Heart left ventricle (tissue), 16 donors: Measurements from ENCODE around the gene SLC25A13. TPM values are rescaled to one million over a fixed set of nuclear protein-coding genes. Genes with fewer than 3 reads are reported as not detected.

ENCODE experiments used
- ATAC-seq, 4 donors: fragments of 200-7000 bp; cut with Tn5 transposase; one replicate each; pipeline ENCODE4 v1.9.1; 2020 to 2022; ENCODE audit warnings: moderate library complexity in 4 of 4, mild to moderate bottlenecking in 3 of 4, moderate number of reproducible peaks in 1 of 4
- DNase-seq, 5 donors: peaks; one replicate each; pipeline ENCODE4 v3.0.0-alpha.2; 2020
- H3K27ac ChIP-seq, 12 donors: fragments of 200-600 bp; sonication (generic) in 4 of 12; one replicate each; pipeline versions ENCODE4 v1.5.0 to v1.8.0; 2016 to 2022; ENCODE audit warnings: mild to moderate bottlenecking in 2 of 12
- H3K27me3 ChIP-seq, 9 donors: fragments of 200-600 bp; sonication (generic) in 2 of 9; one replicate each; pipeline versions ENCODE4 v1.5.1 to v1.8.0; 2016 to 2022; ENCODE audit warnings: mild to moderate bottlenecking in 3 of 9
- H3K36me3 ChIP-seq, 9 donors: fragments of 200-600 bp; sonication (generic) in 2 of 9; one replicate each; pipeline versions ENCODE4 v1.5.0 to v1.8.0; 2018 to 2022; ENCODE audit warnings: mild to moderate bottlenecking in 2 of 9
- H3K4me1 ChIP-seq, 12 donors: fragments of 200-600 bp; sonication (generic) in 4 of 12; one replicate each; pipeline versions ENCODE4 v1.5.0 to v1.8.0; 2016 to 2022; ENCODE audit warnings: mild to moderate bottlenecking in 3 of 12
- H3K4me3 ChIP-seq, 12 donors: fragments of 200-600 bp; sonication (generic) in 4 of 12; one replicate each; pipeline versions ENCODE4 v1.5.0 to v1.8.0; 2017 to 2022; ENCODE audit warnings: mild to moderate bottlenecking in 9 of 12, moderate library complexity in 4 of 12
- H3K9me3 ChIP-seq, 12 donors: fragments of 200-600 bp; sonication (generic) in 4 of 12; one replicate each; pipeline versions ENCODE4 v1.5.0 to v1.8.0; 2016 to 2022; ENCODE audit warnings: mild to moderate bottlenecking in 1 of 12
- CTCF ChIP-seq, 12 donors: fragments of 200-600 bp; sonication (generic) in 4 of 12; IDR thresholded peaks; one replicate each; pipeline versions ENCODE4 v1.5.0 to v1.8.0; 2018 to 2022; ENCODE audit warnings: antibody characterized with exemption in 12 of 12, mild to moderate bottlenecking in 5 of 12
- POLR2A ChIP-seq, 2 donors: fragments of 450-650 bp; IDR thresholded peaks; one replicate each; pipeline ENCODE4 v1.6.1; 2017; ENCODE audit warnings: antibody characterized with exemption in 2 of 2, mild to moderate bottlenecking in 2 of 2, moderate library complexity in 2 of 2
- WGBS, 4 donors: extraction: QIAGEN DNeasy Blood & Tissue Kit in 2 of 4; methylation state at CpG; one replicate each; pipeline versions ENCODE4 v1.1.5 to v1.1.7; 2013 to 2018; 5-methylcytosine and 5-hydroxymethylcytosine counted together
- intact Hi-C, 10 donors: fragments of 100-400 bp; cut with DNase I; formaldehyde crosslinking; loops; one replicate each; pipeline versions ENCODE4 v1.11.1 to v1.14.2; 2022
- polyA plus RNA-seq, 2 donors: library from polyadenylated mRNA; stranded (reverse); fragments of 200-250 nt; gene quantifications; one replicate each; pipeline ENCODE4 v1.2.3, GENCODE V29; 2013
- total RNA-seq, 9 donors: library from RNA; depleted of rRNA in 2 of 9; stranded (reverse); fragments of >200 nt in 2 of 9; fragmentation: NEBNext Ultra II Directional in 3 of 9; extraction: Animal tissue kit (Norgen Biotek cat#: 25700) in 3 of 9; gene quantifications; one replicate each; pipeline versions ENCODE4 v1.1.0 to v1.2.4, GENCODE V29; 2016 to 2023
- donor health status: ischemic (EF 13 %, LVEDD 7.1; RV severe dilation, severe dysfunction).
- donor health status: healthy with polysubstance abuse.
- donor health status: DM: no; HTN: yes; CAD: no.
- donor health status: DM: no; HTN: no; CAD: no.
- donor health status: ischemic (EF 25% LVEDD 6.9; RV normal size, moderate dysfunction).
- donor health status: ischemic (EF 25% LVEDD 5.7; RV mildly dilated, moderate dysfunction).
- donor health status: healthy.
- donor health status: DM: yes; HTN: yes; CAD: no.
- donor health status: ischemic (EF 35%, LVEDD 5.7; RV mildly dilated, moderate dysfunction).
- donor health status: nonischemic (EF 11% LVEDD 7.7; RV severe dilation, severe dysfunction).
- donor health status: DM: yes; HTN: yes; CAD: no.
- donor health status: PGD.
- donor health status: ischemic (EF 29% LVEDD 5.4; RV normal size, mild dysfunction).
- donor health status: nonischemic (EF 23%, LVEDD 6.1; RV moderate dilation, normal function).

The SLC25A13 gene
- total and polyA plus RNA-seq, 11 donors: 3.7 to 17.9 (median 11.4) TPM

GRCh38 chr7:96303105-96303685 is 18.7 kb downstream of the SLC25A13 start:
- DNase-seq (no peak), ATAC-seq (peak in 3 of 4 donors; percentile 32 to 56 (median 38))
- H3K4me3 ChIP-seq: no peak overlapping the region

GRCh38 chr7:96300986-96301385 is 20.9 kb downstream of the SLC25A13 start:
- 90 to 95% (median 94%) methylated on average over 1 of the region's 1 CpG for WGBS, 4 donors
- no peak for DNase-seq
- TF ChIP-seq CTCF (IDR thresholded peaks at IDR 0.05): no peak
- intact Hi-C loops: no loop called here
- Histone ChIP-seq H3K4me3 (no peak overlapping the region), H3K27me3 (no peaks in the 10 kb centered on the region), H3K9me3 (peaks cover 0 to 5% (median 0%) of the 10 kb centered on the region in 12 donors), H3K36me3 (peaks cover 0 to 7% (median 3%) of the 10 kb centered on the region in 9 donors), H3K4me1 (peaks cover 0 to 38% (median 16%) of the 10 kb centered on the region in 12 donors), H3K27ac (no peak overlapping the region)
- no peak for ATAC-seq

More at GRCh38 chr7:96303105-96303685, 18.7 kb downstream of the SLC25A13 start:
- 79 to 85% (median 80%) methylated on average over 5 of the region's 5 CpGs for WGBS, 4 donors
- no peak for TF ChIP-seq CTCF (IDR thresholded peaks at IDR 0.05)
- TF ChIP-seq POLR2A (IDR thresholded peaks at IDR 0.05): no peak
- intact Hi-C loops: no loop called here
- H3K27me3 ChIP-seq: no peaks in the 10 kb centered on the region
- no peaks in the 10 kb centered on the region for H3K36me3 ChIP-seq
- peaks cover 0 to 47% (median 19%) of the 10 kb centered on the region in 12 donors for H3K4me1 ChIP-seq
- H3K9me3 ChIP-seq: peaks cover 0 to 5% (median 0%) of the 10 kb centered on the region in 12 donors
- no peak overlapping the region for H3K27ac ChIP-seq

- H3K27ac ChIP-seq: no peak overlapping the region
- no peak overlapping the region for H3K4me3 ChIP-seq
- peaks cover 0 to 5% (median 0%) of the 10 kb centered on the region in 12 donors for H3K9me3 ChIP-seq
- intact Hi-C loops: no loop called here
- TF ChIP-seq POLR2A (IDR thresholded peaks at IDR 0.05): no peak
- TF ChIP-seq CTCF (IDR thresholded peaks at IDR 0.05): no peak
- DNase-seq: no peak
- no peak for ATAC-seq
- H3K4me1 ChIP-seq: peaks cover 0 to 38% (median 16%) of the 10 kb centered on the region in 12 donors
- H3K27me3 ChIP-seq: no peaks in the 10 kb centered on the region
- peaks cover 0 to 12% (median 8%) of the 10 kb centered on the region in 9 donors for H3K36me3 ChIP-seq
These were observed 21.4 kb downstream of the SLC25A13 start for GRCh38 chr7:96300502-96300901.

- Histone ChIP-seq H3K4me3 (no peak overlapping the region), H3K36me3 (peaks cover 0 to 22% (median 12%) of the 10 kb centered on the region in 9 donors), H3K9me3 (peaks cover 0 to 5% (median 0%) of the 10 kb centered on the region in 12 donors), H3K27me3 (no peaks in the 10 kb centered on the region), H3K27ac (no peak overlapping the region), H3K4me1 (peaks cover 0 to 32% (median 13%) of the 10 kb centered on the region in 12 donors)
- intact Hi-C loops: no loop called here
- TF ChIP-seq POLR2A (IDR thresholded peaks at IDR 0.05) (no peak), CTCF (IDR thresholded peaks at IDR 0.05) (no peak)
- WGBS, 4 donors: 46 to 54% (median 51%) methylated on average over 1 of the region's 1 CpG
- ATAC-seq (no peak), DNase-seq (no peak)
These were observed 22.4 kb downstream of the SLC25A13 start for GRCh38 chr7:96299496-96299895.
